GOT3 (cell line): ENCODE data around the gene KCTD4.
"Not testable (repeated sequence)": the region's sequence is repeated elsewhere in the genome, so short reads cannot be mapped to it uniquely, and the experiment has no call there.

ENCODE experiments used
- DNase-seq: peaks from one replicate; lab custom pipeline; 2025; ENCODE audit warnings: mixed read lengths; lab: John Stamatoyannopoulos, UW

The KCTD4 gene

GRCh38 chr13:45200701-45201232 is at the start of gene KCTD4:
KCTD4 (minus strand) TSS chr13:45201045; CDS start chr13:45194567, 6,478 bp downstream.
- DNase-seq: no peak

- DNase-seq: no peak
Measured at GRCh38 chr13:45249662-45250061, 48.8 kb upstream of the KCTD4 start.

- DNase-seq: not testable (repeated sequence)
Measured at GRCh38 chr13:45244736-45245135, 43.9 kb upstream of the KCTD4 start.

GRCh38 chr13:45243077-45243476 is 42.2 kb upstream of the KCTD4 start:
- no peak for DNase-seq

GRCh38 chr13:45242524-45242923 is 41.7 kb upstream of the KCTD4 start:
- DNase-seq: no peak

GRCh38 chr13:45242070-45242469 is 41.2 kb upstream of the KCTD4 start:
- DNase-seq: no peak

GRCh38 chr13:45240143-45240542 is 39.3 kb upstream of the KCTD4 start:
- DNase-seq: no peak

- DNase-seq: no peak
Measured at GRCh38 chr13:45238945-45239795, 38.3 kb upstream of the KCTD4 start.

- no peak for DNase-seq
Measured at GRCh38 chr13:45232591-45232990, 31.7 kb upstream of the KCTD4 start.

GRCh38 chr13:45231722-45232121 is 30.9 kb upstream of the KCTD4 start:
- no peak for DNase-seq

GRCh38 chr13:45231305-45231704 is 30.5 kb upstream of the KCTD4 start:
- no peak for DNase-seq

- DNase-seq: no peak
Measured at GRCh38 chr13:45229172-45229571, 28.3 kb upstream of the KCTD4 start.

- no peak for DNase-seq
Measured at GRCh38 chr13:45228002-45228401, 27.2 kb upstream of the KCTD4 start.

- no peak for DNase-seq
Measured at GRCh38 chr13:45226024-45226423, 25.2 kb upstream of the KCTD4 start.

- no peak for DNase-seq
Measured at GRCh38 chr13:45225370-45225769, 24.5 kb upstream of the KCTD4 start.

GRCh38 chr13:45224176-45224575 is 23.3 kb upstream of the KCTD4 start:
- DNase-seq: no peak

- DNase-seq: no peak
Measured at GRCh38 chr13:45222919-45223318, 22.1 kb upstream of the KCTD4 start.

GRCh38 chr13:45222516-45222915 is 21.7 kb upstream of the KCTD4 start:
- DNase-seq: no peak

- DNase-seq: no peak
Measured at GRCh38 chr13:45220403-45220802, 19.6 kb upstream of the KCTD4 start.

- no peak for DNase-seq
Measured at GRCh38 chr13:45219938-45220375, 19.1 kb upstream of the KCTD4 start.

GRCh38 chr13:45219123-45219891 is 18.5 kb upstream of the KCTD4 start:
- no peak for DNase-seq

GRCh38 chr13:45218689-45219088 is 17.8 kb upstream of the KCTD4 start:
- no peak for DNase-seq

GRCh38 chr13:45216193-45216592 is 15.3 kb upstream of the KCTD4 start:
- DNase-seq: no peak
